Subcutaneous adipose tissue (tissue), 4 donors: ENCODE results near the gene SIK2. TPM values are rescaled to one million over a fixed set of nuclear protein-coding genes. Genes with fewer than 3 reads are reported as not detected.

Source experiments
- total RNA-seq, 4 donors: library from RNA; depleted of rRNA; stranded (reverse); fragments of >200 nt; gene quantifications; one replicate each; pipeline ENCODE4 v1.1.0, GENCODE V29; 2016
- TF ChIP-seq, protein P1 (sequence below): fragments of 450-650 bp; IDR thresholded peaks from one replicate; pipeline ENCODE4 v1.5.1; 2016; ENCODE audit warnings: low read depth, mild to moderate bottlenecking, control low read depth, antibody characterized with exemption, moderate library complexity

The SIK2 gene
- total RNA-seq, 4 donors from 2014 or later: 75.8 to 113 (median 101) TPM

DNA sequence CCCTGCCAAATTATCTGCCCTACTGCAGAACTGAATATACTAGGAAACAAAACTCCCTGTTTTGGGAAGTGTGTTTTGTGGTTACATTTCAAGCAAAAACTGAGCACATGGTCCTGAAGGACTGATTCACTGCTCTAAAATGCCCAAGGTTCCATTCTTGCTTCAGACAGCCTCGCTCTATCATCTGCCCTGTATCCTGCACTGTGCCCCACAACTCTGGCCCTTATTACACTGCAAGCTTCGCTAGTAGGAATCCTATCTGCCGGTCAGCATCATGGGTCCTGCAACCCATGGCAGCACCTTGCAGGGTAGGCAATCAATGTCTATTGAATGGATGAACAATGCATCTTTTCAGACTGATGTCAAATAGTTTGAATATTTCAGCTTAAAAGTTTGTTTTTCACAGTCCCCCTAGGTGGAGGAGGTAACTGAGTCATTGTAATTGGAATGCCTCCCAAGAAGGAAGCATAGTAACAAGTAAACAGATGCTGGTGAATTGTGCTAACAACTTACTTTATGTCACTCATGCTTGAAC, 40.4 kb upstream of the SIK2 start:
- TF ChIP-seq, protein P1, sequence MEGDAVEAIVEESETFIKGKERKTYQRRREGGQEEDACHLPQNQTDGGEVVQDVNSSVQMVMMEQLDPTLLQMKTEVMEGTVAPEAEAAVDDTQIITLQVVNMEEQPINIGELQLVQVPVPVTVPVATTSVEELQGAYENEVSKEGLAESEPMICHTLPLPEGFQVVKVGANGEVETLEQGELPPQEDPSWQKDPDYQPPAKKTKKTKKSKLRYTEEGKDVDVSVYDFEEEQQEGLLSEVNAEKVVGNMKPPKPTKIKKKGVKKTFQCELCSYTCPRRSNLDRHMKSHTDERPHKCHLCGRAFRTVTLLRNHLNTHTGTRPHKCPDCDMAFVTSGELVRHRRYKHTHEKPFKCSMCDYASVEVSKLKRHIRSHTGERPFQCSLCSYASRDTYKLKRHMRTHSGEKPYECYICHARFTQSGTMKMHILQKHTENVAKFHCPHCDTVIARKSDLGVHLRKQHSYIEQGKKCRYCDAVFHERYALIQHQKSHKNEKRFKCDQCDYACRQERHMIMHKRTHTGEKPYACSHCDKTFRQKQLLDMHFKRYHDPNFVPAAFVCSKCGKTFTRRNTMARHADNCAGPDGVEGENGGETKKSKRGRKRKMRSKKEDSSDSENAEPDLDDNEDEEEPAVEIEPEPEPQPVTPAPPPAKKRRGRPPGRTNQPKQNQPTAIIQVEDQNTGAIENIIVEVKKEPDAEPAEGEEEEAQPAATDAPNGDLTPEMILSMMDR: no peak

DNA sequence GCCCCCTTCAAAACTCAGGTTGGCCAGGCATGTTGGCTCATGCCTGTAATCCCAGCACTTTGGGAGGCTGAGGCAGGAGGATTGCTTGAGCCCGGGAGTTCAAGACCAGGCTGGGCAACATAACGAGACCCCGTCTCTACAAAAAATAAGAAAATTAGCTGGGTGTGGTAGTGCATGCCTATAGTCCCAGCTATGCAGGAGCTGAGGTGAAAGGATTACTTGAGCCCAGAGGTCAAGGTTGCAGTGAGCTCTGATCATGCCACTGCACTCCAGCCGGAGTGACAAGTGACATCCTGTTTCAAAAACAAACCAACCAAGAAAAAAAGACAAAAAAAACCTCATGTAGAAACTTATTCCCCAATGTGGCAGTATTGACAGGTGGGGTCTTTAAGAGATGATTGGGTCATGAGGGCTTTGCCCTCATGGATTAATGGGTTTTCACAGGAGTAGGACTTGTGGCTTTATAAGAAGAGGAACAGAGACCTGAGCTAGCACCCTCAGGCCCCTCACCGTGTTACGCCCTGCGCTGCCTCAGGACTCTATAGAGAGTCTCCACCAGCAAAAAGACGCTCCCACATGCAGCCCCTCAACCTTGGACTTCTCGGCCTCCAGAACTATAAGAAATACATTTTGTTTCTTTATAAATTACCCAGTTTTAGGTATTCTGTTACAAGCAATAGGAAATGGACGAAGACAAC, 39.4 kb upstream of the SIK2 start:
- TF ChIP-seq, protein P1: no peak

DNA sequence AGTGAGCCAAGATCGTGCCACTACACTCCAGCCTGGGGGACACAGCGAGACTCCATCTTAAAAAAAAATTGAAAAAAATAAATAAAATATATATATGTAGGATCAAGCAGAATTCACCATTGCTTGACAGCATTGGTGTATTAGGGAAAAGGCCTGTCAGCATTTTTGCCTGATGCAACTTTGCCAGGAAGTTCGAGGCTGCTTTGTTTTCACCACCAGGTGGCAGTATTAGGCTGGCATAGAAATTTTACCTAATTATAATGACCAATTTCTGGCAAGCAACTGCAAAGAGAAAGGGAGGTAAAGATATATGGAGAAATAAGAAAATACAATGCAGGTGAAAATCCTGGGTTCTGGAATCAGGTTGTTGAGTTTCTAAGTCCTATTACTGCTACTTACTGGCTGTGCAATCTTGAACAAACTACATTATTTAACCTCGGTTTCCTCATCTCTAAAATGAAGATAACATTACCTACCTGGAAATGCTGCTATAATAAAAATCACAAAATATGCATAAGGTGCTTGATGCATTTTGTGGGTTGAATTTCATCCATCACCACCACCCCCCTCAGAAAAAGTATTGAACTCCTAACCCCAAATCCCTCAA, 37.0 kb upstream of the SIK2 start:
- TF ChIP-seq, protein P1: no peak

DNA sequence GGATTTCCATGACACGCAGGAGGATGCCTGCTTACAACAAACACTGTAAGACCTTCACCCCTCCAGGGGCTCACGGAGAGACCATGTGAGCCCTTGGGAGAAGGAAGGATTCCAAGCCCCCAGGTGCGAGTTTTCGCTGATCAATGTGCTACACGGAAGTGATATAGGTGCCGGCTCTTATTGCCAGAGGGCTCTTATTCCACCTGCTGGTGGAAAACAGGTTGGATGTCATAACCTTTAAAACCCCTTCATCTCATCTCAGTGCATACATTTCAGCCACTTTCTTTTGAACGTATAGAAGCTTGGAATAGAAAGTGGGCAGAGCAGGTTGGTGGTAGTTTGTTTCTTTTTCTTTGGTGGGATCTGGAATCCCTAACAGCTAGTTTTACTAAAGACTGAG, 35.9 kb upstream of the SIK2 start:
- TF ChIP-seq, protein P1: no peak

DNA sequence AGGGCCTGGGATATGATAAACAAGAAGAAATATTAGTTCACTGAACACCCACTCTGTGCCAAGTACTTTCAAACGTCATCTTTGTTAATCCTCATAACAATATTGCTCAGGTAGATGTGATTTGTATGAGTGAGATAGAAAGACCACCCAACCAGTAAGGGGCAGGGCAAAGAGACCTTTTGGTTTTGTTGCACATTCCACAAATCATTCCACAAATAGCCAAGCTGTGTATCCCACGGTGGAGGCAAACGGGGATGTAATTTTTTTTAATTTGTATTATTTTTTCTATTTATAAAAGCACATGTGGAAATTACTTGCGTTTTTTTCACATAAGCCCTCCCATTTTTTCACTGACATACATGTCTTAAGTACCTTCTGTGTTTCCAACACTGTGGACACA, 32.8 kb upstream of the SIK2 start:
- TF ChIP-seq, protein P1: no peak

DNA sequence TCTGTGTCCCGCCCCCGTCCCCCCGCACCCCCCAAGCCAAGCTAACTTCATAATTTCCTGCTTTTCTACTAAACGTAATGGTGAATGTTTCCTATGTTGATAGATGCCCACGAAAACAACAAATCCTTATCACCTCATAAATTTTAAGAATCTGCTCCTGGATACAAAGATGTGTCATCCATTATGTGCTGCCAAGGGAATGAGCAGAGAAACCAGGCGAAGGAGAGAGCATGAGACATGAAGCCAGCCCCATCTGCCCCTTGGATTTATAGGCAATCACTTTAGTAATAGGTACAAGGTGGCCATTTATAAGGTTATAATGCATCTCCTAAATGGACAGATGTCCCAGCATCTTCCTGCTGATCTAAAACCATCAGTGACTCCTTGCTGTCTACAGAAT, 31.5 kb upstream of the SIK2 start:
- TF ChIP-seq, protein P1: no peak

DNA sequence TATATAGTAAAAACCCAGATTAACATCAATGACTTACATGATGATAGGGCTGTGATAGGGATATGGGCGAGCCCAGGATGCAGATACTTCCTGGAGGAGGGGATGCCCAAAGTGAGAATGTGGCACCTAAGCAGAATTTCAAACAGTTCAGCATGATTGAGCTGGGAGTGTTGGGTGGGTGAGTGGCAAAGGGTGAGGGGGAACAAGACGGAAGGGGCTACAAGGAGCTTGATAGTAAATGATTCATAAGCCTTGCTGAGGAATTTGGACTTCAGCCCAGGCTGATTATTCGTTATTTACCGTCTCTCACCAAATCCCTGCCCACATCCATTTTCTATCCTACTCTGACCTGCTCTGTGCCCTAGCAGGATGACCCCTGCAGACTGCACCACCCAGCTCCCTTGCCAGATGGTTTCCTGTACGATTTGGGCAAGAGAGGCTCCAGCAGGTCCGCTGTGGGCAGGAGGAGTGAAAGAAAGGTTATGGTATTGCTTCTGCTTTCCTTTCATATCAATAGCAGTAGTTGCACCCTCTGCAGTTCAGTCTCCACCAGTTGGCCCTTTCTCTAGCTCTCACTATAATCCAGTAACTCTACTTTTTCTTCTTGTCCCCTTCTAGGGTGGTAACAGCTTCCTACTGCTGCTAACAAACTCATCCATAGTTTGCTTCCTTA, 30.3 kb upstream of the SIK2 start:
- TF ChIP-seq, protein P1: no peak
